ENCODE data around the gene TBC1D22A.

TBC1D22A gene

GRCh38 chr22:47012589-47013370 is 250.3 kb downstream of the TBC1D22A start:
- DNase-seq, result no peak
- Mint-ChIP-seq H3K27ac (peak overlapping the region; percentile 31), H3K9me3 (no peaks in the 10 kb centered on the region), H3K27me3 (no peaks in the 10 kb centered on the region), H3K4me3 (no peak overlapping the region), H3K4me1 (peaks cover 2% of the 10 kb centered on the region), H3K36me3 (ENCODE audit: low read depth) (peaks cover 1% of the 10 kb centered on the region)
- ATAC-seq, result no peak

- DNase-seq, result no peak
- H3K36me3 Mint-ChIP-seq (ENCODE audit: low read depth), result peaks cover 4% of the 10 kb centered on the region
- no peaks in the 10 kb centered on the region for H3K9me3 Mint-ChIP-seq
- ATAC-seq, result no peak
- H3K4me3 Mint-ChIP-seq, result no peak overlapping the region
- no peaks in the 10 kb centered on the region for H3K27me3 Mint-ChIP-seq
- no peak overlapping the region for H3K27ac Mint-ChIP-seq
- peaks cover 2% of the 10 kb centered on the region for H3K4me1 Mint-ChIP-seq
Measured at GRCh38 chr22:47013861-47014635, 251.6 kb downstream of the TBC1D22A start.

- no peak overlapping the region for H3K4me3 Mint-ChIP-seq
- no peak overlapping the region for H3K27ac Mint-ChIP-seq
- no peaks in the 10 kb centered on the region for H3K9me3 Mint-ChIP-seq
- H3K27me3 Mint-ChIP-seq, result no peaks in the 10 kb centered on the region
- peaks cover 6% of the 10 kb centered on the region for H3K36me3 Mint-ChIP-seq (ENCODE audit: low read depth)
- ATAC-seq, result no peak
- H3K4me1 Mint-ChIP-seq, result peaks cover 8% of the 10 kb centered on the region
- no peak for DNase-seq
Measured at GRCh38 chr22:47014636-47015345, 252.3 kb downstream of the TBC1D22A start.

- H3K4me3 Mint-ChIP-seq, result no peak overlapping the region
- H3K4me1 Mint-ChIP-seq, result peaks cover 15% of the 10 kb centered on the region
- peaks cover 13% of the 10 kb centered on the region for H3K36me3 Mint-ChIP-seq (ENCODE audit: low read depth)
- no peaks in the 10 kb centered on the region for H3K27me3 Mint-ChIP-seq
- DNase-seq, result no peak
- no peaks in the 10 kb centered on the region for H3K9me3 Mint-ChIP-seq
- no peak for ATAC-seq
- no peak overlapping the region for H3K27ac Mint-ChIP-seq
Measured at GRCh38 chr22:47015589-47016178, 253.2 kb downstream of the TBC1D22A start.

GRCh38 chr22:47016631-47017030 is 254.2 kb downstream of the TBC1D22A start:
- H3K27ac Mint-ChIP-seq, result no peak overlapping the region
- DNase-seq (no peak), ATAC-seq (no peak)
- H3K27me3 Mint-ChIP-seq, result no peaks in the 10 kb centered on the region
- H3K36me3 Mint-ChIP-seq (ENCODE audit: low read depth), result peaks cover 13% of the 10 kb centered on the region
- no peak overlapping the region for H3K4me3 Mint-ChIP-seq
- peaks cover 18% of the 10 kb centered on the region for H3K4me1 Mint-ChIP-seq
- no peaks in the 10 kb centered on the region for H3K9me3 Mint-ChIP-seq

- no peak for ATAC-seq
- DNase-seq, result no peak
- Mint-ChIP-seq H3K36me3 (ENCODE audit: low read depth) (peaks cover 17% of the 10 kb centered on the region), H3K4me1 (peaks cover 24% of the 10 kb centered on the region), H3K27ac (no peak overlapping the region), H3K4me3 (no peak overlapping the region), H3K27me3 (no peaks in the 10 kb centered on the region), H3K9me3 (no peaks in the 10 kb centered on the region)
Measured at GRCh38 chr22:47017245-47017644, 254.8 kb downstream of the TBC1D22A start.

GRCh38 chr22:47018010-47018910 is 255.8 kb downstream of the TBC1D22A start:
- no peak for ATAC-seq
- no peaks in the 10 kb centered on the region for H3K27me3 Mint-ChIP-seq
- H3K4me1 Mint-ChIP-seq, result peaks cover 29% of the 10 kb centered on the region
- H3K9me3 Mint-ChIP-seq, result no peaks in the 10 kb centered on the region
- no peak overlapping the region for H3K27ac Mint-ChIP-seq
- H3K4me3 Mint-ChIP-seq, result no peak overlapping the region
- no peak for DNase-seq
- peaks cover 24% of the 10 kb centered on the region for H3K36me3 Mint-ChIP-seq (ENCODE audit: low read depth)

GRCh38 chr22:47019012-47019790 is 256.8 kb downstream of the TBC1D22A start:
- Mint-ChIP-seq H3K4me1 (peaks cover 28% of the 10 kb centered on the region), H3K4me3 (no peak overlapping the region), H3K36me3 (ENCODE audit: low read depth) (peaks cover 30% of the 10 kb centered on the region), H3K9me3 (no peaks in the 10 kb centered on the region), H3K27ac (peak overlapping the region; percentile 49), H3K27me3 (no peaks in the 10 kb centered on the region)
- DNase-seq, result no peak
- no peak for ATAC-seq

- Mint-ChIP-seq H3K4me1 (peaks cover 28% of the 10 kb centered on the region), H3K4me3 (no peak overlapping the region), H3K27me3 (no peaks in the 10 kb centered on the region), H3K9me3 (no peaks in the 10 kb centered on the region), H3K36me3 (ENCODE audit: low read depth) (peaks cover 30% of the 10 kb centered on the region), H3K27ac (peak overlapping the region; percentile 49)
- DNase-seq (no peak), ATAC-seq (no peak)
Measured at GRCh38 chr22:47020166-47020565, 257.7 kb downstream of the TBC1D22A start.

- Mint-ChIP-seq H3K27me3 (no peaks in the 10 kb centered on the region), H3K4me3 (no peak overlapping the region), H3K4me1 (peaks cover 31% of the 10 kb centered on the region), H3K36me3 (ENCODE audit: low read depth) (peaks cover 30% of the 10 kb centered on the region), H3K9me3 (no peaks in the 10 kb centered on the region), H3K27ac (peak overlapping the region; percentile 59)
- DNase-seq (no peak), ATAC-seq (no peak)
Measured at GRCh38 chr22:47021371-47022074, 259.1 kb downstream of the TBC1D22A start.

- DNase-seq (no peak), ATAC-seq (peak; percentile 25)
- peak overlapping the region; percentile 59 for H3K27ac Mint-ChIP-seq
- no peaks in the 10 kb centered on the region for H3K27me3 Mint-ChIP-seq
- H3K4me1 Mint-ChIP-seq, result peaks cover 32% of the 10 kb centered on the region
- H3K9me3 Mint-ChIP-seq, result no peaks in the 10 kb centered on the region
- peaks cover 30% of the 10 kb centered on the region for H3K36me3 Mint-ChIP-seq (ENCODE audit: low read depth)
- no peak overlapping the region for H3K4me3 Mint-ChIP-seq
Measured at GRCh38 chr22:47022075-47022473, 259.6 kb downstream of the TBC1D22A start.

- no peaks in the 10 kb centered on the region for H3K9me3 Mint-ChIP-seq
- ATAC-seq, result peak; percentile 72
- no peak for DNase-seq
- H3K27ac Mint-ChIP-seq, result peak overlapping the region; percentile 59
- no peak overlapping the region for H3K4me3 Mint-ChIP-seq
- H3K27me3 Mint-ChIP-seq, result no peaks in the 10 kb centered on the region
- H3K36me3 Mint-ChIP-seq (ENCODE audit: low read depth), result peaks cover 30% of the 10 kb centered on the region
- peaks cover 32% of the 10 kb centered on the region for H3K4me1 Mint-ChIP-seq
Measured at GRCh38 chr22:47022475-47022874, 260.0 kb downstream of the TBC1D22A start.
